ENCODE results near the gene ADAM19. TPM values are rescaled to one million over a fixed set of nuclear protein-coding genes. Genes with fewer than 3 reads are reported as not detected.

ADAM19 gene
- polyA plus RNA-seq, 1 of the 3 experiments (the other 2 are of a cell fraction) = 46.9 TPM

DNA sequence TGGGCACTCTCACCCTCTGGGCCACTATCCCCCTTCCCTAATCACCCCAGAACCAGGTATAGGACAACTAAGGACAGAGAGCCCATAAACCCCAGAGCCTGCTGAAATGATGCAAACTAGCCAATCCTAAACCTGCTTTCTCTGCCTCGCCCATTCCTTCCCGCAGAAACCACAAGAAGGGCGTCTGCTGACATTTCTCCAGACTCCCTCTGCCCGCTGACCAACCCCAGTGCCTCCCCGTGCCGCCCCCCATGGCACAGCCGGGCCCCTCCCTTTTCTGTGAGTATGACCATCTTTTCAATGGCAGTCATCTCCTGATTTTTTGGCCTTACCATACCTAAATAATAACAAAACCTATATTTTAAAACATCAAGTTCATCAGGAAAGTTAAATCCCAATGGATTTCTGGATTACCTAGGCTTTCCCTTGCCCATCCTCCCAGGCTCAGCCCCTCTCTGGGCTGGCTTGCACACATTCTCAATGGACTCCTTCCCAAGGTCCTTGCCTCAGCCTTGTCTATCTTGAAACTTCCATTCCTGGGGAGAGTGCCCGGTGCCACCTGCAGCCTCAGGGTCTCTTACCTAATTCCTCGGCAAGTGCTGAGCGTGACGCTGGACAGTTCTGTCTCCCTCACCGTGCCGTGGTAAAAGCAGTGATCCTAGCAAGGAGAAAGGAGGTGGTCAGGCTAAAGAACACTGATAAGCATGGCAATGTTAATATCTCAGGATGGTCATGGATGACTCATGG is 45.2 kb downstream of the ADAM19 start (continued):
- TF ChIP-seq RXRA (IDR thresholded peaks at IDR 0.05; ENCODE audit: borderline replicate concordance, low read depth) (no peak), NRF1 (IDR thresholded peaks at IDR 0.05; ENCODE audit: low read depth, low read length) (no peak), TAF1 (IDR thresholded peaks at IDR 0.05; ENCODE audit: borderline replicate concordance, low read depth, low read length) (no peak)
- TF ChIP-seq, protein P1, sequence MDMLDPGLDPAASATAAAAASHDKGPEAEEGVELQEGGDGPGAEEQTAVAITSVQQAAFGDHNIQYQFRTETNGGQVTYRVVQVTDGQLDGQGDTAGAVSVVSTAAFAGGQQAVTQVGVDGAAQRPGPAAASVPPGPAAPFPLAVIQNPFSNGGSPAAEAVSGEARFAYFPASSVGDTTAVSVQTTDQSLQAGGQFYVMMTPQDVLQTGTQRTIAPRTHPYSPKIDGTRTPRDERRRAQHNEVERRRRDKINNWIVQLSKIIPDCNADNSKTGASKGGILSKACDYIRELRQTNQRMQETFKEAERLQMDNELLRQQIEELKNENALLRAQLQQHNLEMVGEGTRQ (IDR thresholded peaks at IDR 0.05; ENCODE audit: borderline replicate concordance, low read depth, low read length) = no peak
- TF ChIP-seq, protein P2, sequence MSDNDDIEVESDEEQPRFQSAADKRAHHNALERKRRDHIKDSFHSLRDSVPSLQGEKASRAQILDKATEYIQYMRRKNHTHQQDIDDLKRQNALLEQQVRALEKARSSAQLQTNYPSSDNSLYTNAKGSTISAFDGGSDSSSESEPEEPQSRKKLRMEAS (IDR thresholded peaks at IDR 0.05; ENCODE audit: low read depth) = no peak

DNA sequence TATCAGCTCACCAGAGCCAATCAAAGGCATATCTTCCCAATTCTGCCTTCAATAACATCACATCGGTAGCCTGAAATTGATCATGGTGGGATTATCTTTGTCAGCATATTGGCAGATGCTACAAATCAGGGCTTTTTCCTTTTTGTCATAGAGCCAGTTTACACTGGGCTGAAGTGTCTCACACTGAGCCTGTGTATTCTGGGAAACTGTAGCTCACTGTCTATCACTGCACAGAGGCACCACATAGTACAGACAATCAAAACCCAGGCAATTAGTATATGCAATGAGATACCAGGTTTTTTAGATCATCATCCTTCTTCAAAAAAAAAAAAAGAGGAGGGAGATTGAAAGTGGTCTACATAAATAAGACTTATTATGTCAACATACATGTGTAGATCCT is 46.6 kb downstream of the ADAM19 start:
- POLR2A ChIA-PET = no interaction called here
- CTCF ChIA-PET = no interaction called here
- TF ChIP-seq, protein P3, sequence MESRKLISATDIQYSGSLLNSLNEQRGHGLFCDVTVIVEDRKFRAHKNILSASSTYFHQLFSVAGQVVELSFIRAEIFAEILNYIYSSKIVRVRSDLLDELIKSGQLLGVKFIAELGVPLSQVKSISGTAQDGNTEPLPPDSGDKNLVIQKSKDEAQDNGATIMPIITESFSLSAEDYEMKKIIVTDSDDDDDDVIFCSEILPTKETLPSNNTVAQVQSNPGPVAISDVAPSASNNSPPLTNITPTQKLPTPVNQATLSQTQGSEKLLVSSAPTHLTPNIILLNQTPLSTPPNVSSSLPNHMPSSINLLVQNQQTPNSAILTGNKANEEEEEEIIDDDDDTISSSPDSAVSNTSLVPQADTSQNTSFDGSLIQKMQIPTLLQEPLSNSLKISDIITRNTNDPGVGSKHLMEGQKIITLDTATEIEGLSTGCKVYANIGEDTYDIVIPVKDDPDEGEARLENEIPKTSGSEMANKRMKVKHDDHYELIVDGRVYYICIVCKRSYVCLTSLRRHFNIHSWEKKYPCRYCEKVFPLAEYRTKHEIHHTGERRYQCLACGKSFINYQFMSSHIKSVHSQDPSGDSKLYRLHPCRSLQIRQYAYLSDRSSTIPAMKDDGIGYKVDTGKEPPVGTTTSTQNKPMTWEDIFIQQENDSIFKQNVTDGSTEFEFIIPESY (IDR thresholded peaks at IDR 0.05; ENCODE audit: borderline replicate concordance, low read depth) = no peak
- TF ChIP-seq, protein P1 (IDR thresholded peaks at IDR 0.05; ENCODE audit: borderline replicate concordance, low read depth, low read length) = no peak
- TF ChIP-seq MXI1 (IDR thresholded peaks at IDR 0.05; ENCODE audit: low read depth, low read length) (no peak), JUND (IDR thresholded peaks at IDR 0.05) (no peak), GABPA (IDR thresholded peaks at IDR 0.05; ENCODE audit: low read depth) (no peak), SMC3 (IDR thresholded peaks at IDR 0.05; ENCODE audit: low read depth, low read length) (no peak), CHD2 (IDR thresholded peaks at IDR 0.05; ENCODE audit: low read length, partially characterized antibody) (no peak), FOXJ3 (CRISPR knock-in tag; IDR thresholded peaks at IDR 0.05) (no peak)
- TF ChIP-seq, protein P4, sequence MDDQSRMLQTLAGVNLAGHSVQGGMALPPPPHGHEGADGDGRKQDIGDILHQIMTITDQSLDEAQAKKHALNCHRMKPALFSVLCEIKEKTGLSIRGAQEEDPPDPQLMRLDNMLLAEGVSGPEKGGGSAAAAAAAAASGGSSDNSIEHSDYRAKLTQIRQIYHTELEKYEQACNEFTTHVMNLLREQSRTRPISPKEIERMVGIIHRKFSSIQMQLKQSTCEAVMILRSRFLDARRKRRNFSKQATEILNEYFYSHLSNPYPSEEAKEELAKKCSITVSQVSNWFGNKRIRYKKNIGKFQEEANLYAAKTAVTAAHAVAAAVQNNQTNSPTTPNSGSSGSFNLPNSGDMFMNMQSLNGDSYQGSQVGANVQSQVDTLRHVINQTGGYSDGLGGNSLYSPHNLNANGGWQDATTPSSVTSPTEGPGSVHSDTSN (IDR thresholded peaks at IDR 0.05) = no peak

More for the DNA sequence above, 46.6 kb downstream of the ADAM19 start:
- Histone ChIP-seq H3K4me2 (no peak overlapping the region), H3K9ac (no peak overlapping the region), H3K4me3 (ENCODE audit: low read depth in 2 of 2, low read length in 1 of 2) (no peak overlapping the region), H3K27ac (ENCODE audit: low read depth in 2 of 2, low read length in 1 of 2) (no peak overlapping the region), H3F3A (replicated peaks; ENCODE audit: insufficient read depth) (peaks cover 11% of the 10 kb centered on the region), H3K4me1 (ENCODE audit: control insufficient read depth in 1 of 2, insufficient read depth in 2 of 2, low read depth in 1 of 2, low read length in 1 of 2) (peaks cover 0 to 3% of the 10 kb centered on the region in 2 experiments; a peak in 1 of 4 replicates), H3K36me3 (replicated peaks in 1 of 2; ENCODE audit: control insufficient read depth in 1 of 2, insufficient read depth in 2 of 2, low read length in 1 of 2) (peaks cover 38 to 82% of the 10 kb centered on the region in 2 experiments), H3K9me3 (no peaks in the 10 kb centered on the region), H3K79me2 (ENCODE audit: insufficient read depth) (peaks cover 100% of the 10 kb centered on the region), H4K20me1 (ENCODE audit: insufficient read depth) (peaks cover 23% of the 10 kb centered on the region; the same call in 1 of the 2 replicates), H2AFZ (ENCODE audit: low read depth) (no peak overlapping the region), H3K9me2 (no peaks in the 10 kb centered on the region), H3K27me3 (ENCODE audit: insufficient read depth) (no peaks in the 10 kb centered on the region)
- 100% methylated on average over 1 of the region's 1 CpG for WGBS (ENCODE audit: low lambda C conversion rate)
- DNase-seq = no peak

All from SK-N-SH (cell line).